NOMO-1 treated with dmso at 0.1 percent for 144 hours (cell line): ENCODE data around the gene PPP2R2D.
"Not testable (repeated sequence)": the region's sequence is repeated elsewhere in the genome, so short reads cannot be mapped to it uniquely, and the experiment has no call there.

Source experiments
- DNase-seq: peaks from one replicate; lab custom pipeline; 2025; ENCODE audit not compliant: unreplicated experiment; lab: John Stamatoyannopoulos, UW

Gene PPP2R2D

GRCh38 chr10:131906269-131906639, 5.4 kb downstream of the PPP2R2D start:
- no peak for DNase-seq

- no peak for DNase-seq
These were observed 6.9 kb downstream of the PPP2R2D start for GRCh38 chr10:131907679-131908078.

DNA sequence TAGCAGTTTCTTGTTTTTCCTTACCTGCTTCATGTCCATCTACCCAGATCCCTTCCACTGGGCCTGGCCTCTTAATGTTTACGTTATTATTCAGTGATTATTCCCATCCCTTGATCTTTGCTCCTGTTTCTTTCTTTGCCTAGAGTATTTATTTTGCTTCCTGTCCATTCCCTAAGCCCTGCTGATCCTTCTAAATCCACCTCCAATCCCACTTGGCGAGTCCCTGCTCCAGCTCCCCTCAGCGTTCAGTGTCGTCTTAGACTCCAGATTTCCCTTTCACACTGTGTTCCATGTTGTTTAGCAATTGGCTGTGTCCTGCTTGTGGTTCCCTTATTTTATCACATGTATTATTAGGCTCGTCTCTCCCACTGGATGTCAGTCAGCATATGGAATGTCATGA, 7.3 kb downstream of the PPP2R2D start:
- no peak for DNase-seq

DNA sequence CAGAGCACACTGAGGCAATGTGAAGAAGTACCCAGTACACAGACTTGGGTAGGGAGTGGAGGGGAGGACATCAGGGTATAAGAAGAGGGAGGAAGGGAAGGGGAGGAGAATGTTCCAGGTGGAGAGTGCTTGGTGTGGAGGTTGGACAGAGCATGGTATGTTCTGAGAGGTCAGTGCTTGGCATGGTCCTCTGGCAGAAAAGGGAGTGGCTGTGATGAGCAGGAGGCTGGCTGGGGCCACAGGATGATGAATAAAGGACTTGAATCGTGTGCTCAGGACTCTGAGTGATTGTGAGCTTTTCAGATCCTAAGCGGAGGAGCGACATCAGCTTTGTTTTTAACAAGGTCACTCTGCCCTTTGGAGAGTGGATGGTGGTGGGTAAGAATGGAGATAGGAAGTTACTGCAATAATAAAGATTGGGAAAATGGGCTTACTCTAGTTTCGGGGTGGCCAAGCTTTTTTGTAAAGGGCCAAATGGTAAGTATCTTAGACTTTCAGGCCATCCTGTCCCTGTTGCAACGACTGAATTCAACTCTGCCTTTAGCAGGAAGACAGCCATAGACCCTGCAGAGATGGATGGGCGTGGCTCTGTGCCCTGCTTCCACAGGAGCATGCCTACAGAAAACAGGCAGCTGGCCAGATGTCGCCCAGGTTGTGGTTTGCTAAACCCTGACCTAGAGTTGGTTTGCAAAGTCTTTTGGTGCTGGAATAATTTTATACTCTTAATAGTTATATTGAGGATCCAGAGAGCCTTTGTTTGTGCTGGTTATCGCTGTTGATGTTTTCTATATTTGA, 8.4 kb downstream of the PPP2R2D start:
- DNase-seq = no peak

- DNase-seq = no peak
These were observed 9.1 kb downstream of the PPP2R2D start for GRCh38 chr10:131909929-131910328.

DNA sequence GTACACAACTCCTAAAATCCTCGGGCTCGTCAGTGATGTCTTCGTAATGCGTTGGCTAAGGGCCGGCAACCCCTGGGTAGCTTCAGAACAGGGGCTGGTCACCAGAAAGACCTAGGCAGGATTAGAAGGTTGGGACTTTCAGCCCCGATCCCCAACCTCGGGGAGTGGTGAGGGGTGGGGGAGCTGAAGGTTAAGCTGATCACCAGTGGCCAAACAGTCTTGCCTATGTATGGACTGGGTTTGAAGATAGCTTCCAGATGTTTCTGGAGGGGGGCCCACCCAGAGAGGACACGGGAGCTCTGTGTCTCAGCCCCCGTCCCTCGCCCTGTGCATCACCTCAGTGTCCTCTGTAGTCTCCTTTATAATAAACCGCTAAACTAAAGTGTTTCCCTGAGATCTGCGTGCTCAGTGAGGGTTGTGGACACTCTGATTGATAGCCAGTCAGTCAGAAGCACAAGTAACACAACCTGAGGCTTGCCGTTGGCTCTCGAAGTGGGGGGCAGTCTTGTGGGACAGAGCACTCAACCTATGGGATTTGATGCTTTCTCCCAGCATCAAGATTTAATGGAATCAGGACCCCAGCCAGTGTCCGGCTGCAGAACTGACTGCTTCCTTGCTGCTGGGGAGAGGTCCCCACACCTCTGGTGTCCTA, 10.0 kb downstream of the PPP2R2D start:
- no peak for DNase-seq

- no peak for DNase-seq
These were observed 10.6 kb downstream of the PPP2R2D start for GRCh38 chr10:131911451-131911850.

- no peak for DNase-seq
These were observed 11.8 kb downstream of the PPP2R2D start for GRCh38 chr10:131912620-131913019.

GRCh38 chr10:131915484-131915883, 14.7 kb downstream of the PPP2R2D start:
- no peak for DNase-seq

DNA sequence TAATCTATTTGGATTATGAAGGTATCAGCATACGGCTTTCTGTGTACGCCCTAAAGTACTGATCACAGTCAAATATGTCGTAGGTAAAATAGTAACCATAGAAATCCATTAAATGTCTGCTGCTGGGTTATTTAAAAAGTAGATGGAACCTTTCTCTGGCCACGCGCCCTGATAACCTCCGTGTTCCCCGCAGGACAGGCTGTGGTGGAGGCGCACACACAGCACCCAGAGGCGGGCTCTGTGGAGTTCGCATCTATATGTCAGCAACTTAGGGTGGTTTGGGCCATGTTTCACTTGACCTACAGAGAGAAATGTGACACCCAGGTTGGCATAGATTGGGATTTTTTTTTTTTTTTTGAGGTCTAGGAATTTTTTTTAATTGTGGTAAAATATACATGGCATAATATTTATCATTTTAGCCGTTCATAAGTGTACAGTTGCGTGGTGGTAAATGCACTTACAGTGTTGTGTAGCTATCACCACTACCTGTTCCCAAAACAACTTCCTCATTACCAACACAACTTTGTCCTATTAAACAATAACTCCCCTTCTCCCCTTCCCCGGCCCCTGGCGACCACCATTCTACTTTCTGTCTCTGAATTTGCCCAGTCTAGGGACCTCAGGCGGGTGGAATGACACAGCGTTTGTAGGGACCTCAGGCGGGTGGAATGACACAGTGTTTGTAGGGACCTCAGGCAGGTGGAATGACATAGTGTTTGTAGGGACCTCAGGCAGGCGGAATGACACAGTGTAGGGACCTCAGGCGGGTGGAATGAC, 15.4 kb downstream of the PPP2R2D start:
- DNase-seq = no peak

DNA sequence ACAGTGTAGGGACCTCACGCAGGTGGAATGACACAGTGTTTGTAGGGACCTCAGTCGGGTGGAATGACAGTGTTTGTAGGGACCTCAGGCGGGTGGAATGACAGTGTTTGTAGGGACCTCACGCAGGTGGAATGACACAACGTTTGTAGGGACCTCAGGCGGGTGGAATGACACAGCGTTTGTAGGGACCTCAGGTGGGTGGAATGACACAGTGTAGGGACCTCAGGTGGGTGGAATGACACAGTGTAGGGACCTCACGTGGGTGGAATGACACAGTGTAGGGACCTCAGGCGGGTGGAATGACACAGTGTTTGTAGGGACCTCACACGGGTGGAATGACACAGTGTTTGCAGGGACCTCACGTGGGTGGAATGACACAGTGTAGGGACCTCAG, 16.0 kb downstream of the PPP2R2D start:
- not testable (repeated sequence) for DNase-seq

DNA sequence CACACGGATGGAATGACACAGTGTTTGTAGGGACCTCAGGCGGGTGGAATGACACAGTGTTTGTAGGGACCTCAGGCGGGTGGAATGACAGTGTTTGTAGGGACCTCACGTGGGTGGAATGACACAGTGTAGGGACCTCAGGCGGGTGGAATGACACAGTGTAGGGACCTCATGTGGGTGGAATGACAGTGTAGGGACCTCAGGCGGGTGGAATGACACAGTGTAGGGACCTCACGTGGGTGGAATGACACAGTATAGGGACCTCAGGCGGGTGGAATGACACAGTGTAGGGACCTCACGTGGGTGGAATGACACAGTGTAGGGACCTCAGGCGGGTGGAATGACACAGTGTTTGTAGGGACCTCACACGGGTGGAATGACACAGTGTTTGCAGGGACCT, 16.7 kb downstream of the PPP2R2D start:
- DNase-seq = not testable (repeated sequence)

DNA sequence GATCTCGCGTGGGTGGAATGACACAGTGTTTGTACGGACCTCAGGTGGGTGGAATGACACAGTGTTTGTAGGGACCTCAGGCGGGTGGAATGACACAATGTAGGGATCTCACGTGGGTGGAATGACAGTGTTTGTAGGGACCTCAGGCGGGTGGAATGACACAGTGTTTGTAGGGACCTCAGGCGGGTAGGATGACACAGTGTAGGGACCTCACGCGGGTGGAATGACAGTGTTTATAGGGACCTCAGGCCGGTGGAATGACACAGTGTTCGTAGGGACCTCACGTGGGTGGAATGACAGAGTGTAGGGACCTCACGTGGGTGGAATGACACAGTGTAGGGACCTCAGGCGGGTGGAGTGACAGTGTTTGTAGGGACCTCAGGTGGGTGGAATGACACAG, 18.7 kb downstream of the PPP2R2D start:
- DNase-seq = not testable (repeated sequence)

GRCh38 chr10:131920151-131920550, 19.3 kb downstream of the PPP2R2D start:
- DNase-seq = no peak

- no peak for DNase-seq
These were observed 19.9 kb downstream of the PPP2R2D start for GRCh38 chr10:131920693-131921092.

DNA sequence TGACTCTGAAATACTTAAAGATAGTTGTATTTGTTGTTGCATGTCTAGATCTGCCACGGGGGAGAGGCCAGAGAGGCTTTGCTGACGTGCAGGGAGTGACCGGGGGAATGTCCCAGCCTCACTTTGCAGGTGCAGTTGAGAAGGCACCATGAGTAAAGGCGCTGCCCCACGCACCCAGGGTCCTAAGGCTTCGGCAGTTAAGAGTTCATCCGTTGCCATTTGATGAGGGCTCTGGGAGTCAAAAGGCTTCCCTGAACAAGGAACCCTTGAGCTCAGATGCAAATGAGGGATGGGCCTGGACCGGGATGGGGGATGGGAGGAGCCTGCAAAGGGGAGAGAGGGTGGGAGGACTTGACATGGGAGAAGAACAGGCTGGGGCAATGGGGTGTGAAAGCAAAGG, 20.4 kb downstream of the PPP2R2D start:
- DNase-seq = no peak

GRCh38 chr10:131923038-131923756, 22.4 kb downstream of the PPP2R2D start:
- no peak for DNase-seq

- DNase-seq = no peak
These were observed 24.3 kb downstream of the PPP2R2D start for GRCh38 chr10:131925011-131925649.

DNA sequence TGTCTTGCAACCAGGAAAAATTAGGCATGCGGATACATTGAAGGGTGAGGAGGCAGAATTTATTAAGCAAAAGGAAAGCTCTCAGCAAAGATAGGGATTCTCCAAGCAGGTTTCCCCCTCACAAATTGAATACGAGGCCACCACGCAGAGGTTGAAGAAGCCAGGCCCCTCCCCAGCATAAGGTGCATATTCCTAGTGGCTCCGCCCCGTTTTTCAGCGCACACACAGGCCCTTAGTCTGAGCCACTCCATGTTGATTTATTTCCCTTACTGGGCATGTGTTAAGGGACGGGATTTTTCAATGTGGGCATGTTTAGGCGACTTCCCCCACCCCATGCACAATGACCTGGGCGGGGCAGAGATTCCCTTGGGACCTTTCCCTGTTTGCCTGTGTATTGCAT, 24.9 kb downstream of the PPP2R2D start:
- no peak for DNase-seq

DNA sequence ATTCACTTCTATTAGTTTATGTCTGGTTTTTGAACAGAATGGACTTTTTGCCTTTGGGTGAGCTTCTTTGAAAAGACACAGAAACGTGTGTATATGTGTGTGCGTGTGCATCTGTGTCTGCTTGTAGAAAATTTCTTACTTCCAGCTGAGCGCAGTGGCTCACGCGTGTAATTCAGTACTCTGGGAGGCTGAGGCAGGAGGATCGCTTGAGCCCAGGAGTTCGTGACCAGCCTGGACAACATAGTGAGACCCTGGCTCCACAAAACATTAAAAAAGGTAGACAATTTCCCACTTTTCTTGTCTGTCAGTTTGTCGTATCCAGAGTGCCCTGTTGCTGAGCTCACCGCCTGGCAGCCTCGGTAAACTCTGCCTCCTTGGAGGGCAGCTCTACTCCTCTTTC, 25.4 kb downstream of the PPP2R2D start:
- DNase-seq = no peak
